A549 (cell line): ENCODE results near the gene BTBD16. TPM values are rescaled to one million over a fixed set of nuclear protein-coding genes. Genes with fewer than 3 reads are reported as not detected.
A peak's percentile ranks its signal among the peaks of the same experiment; 100 is the strongest.

ENCODE experiments used
- ATAC-seq, 2 experiments: fragments of 200-7000 bp in 1 of 2; fragments of >200 bp in 1 of 2; cut with Nextera tagmentation in 1 of 2; cut with Tn5 transposase in 1 of 2; 3 replicates each; pipeline versions ENCODE4 v1.8.0 to v1.9.1; 2018 to 2020; ENCODE audit warnings: mild to moderate bottlenecking in 1 of 2, moderate library complexity in 1 of 2
- CTCF ChIA-PET: fragments of 300-600 bp; sonication (Branson Sonifier 250); formaldehyde crosslinking; extraction: SDS; loops from one replicate; lab custom pipeline; 2021; ENCODE audit warnings: antibody characterized with exemption, inconsistent platforms; lab: Yijun Ruan, JAX
- POLR2A ChIA-PET: fragments of 350-600 bp; formaldehyde crosslinking; extraction: SDS; loops from one replicate; lab custom pipeline; 2021; ENCODE audit warnings: antibody characterized with exemption, inconsistent platforms; lab: Yijun Ruan, JAX
- DNase-seq, 2 experiments: peaks; one replicate each; pipeline versions ENCODE4 v3.0.0 to v3.0.0-alpha.2; 2011 to 2016; ENCODE audit warnings: low read depth in 1 of 2, low spot score in 1 of 2
- FAIRE-seq: peaks from 2 replicates; lab custom pipeline; 2011; peaks lifted over from hg19 to GRCh38; lab: Jason Lieb, UNC
- H3K27ac ChIP-seq, 2 experiments: fragments of >200 bp; sonication (Bioruptor Twin); formaldehyde crosslinking; 3 replicates each; pipeline ENCODE4 v1.5.1; 2016 to 2017
- H3K4me1 ChIP-seq: fragments of >200 bp; sonication (Bioruptor Twin); formaldehyde crosslinking; 3 replicates; pipeline ENCODE4 v1.6.1; 2016
- H3K4me2 ChIP-seq: fragments of >200 bp; sonication (Bioruptor Twin); formaldehyde crosslinking; 3 replicates; pipeline ENCODE4 v1.6.1; 2016
- H3K4me3 ChIP-seq: fragments of >200 bp; sonication (Bioruptor Twin); formaldehyde crosslinking; 3 replicates; pipeline ENCODE4 v1.5.1; 2016
- H3K9me3 ChIP-seq: fragments of >200 bp; sonication (Bioruptor Twin); formaldehyde crosslinking; 3 replicates; pipeline ENCODE4 v1.6.1; 2016
- ATOH8 ChIP-seq: fragments of 250-450 bp; sonication (Bioruptor Pico); IDR thresholded peaks from 2 replicates; pipeline ENCODE4 v1.5.0; 2020; ENCODE audit warnings: low read depth, mild to moderate bottlenecking, moderate library complexity
- BCL3 ChIP-seq: fragments of >200 bp; sonication (Bioruptor Twin); formaldehyde crosslinking; IDR thresholded peaks from 3 replicates; pipeline ENCODE4 v1.6.1; 2016
- BHLHE40 ChIP-seq: IDR thresholded peaks from 2 replicates; pipeline ENCODE4 v1.6.1; 2012; ENCODE audit warnings: low read depth, low read length, inconsistent platforms
- CBX2 ChIP-seq: fragments of 200-600 bp; sonication (generic); IDR thresholded peaks from 2 replicates; pipeline ENCODE4 v1.6.1; 2016; ENCODE audit warnings: low read depth, mild to moderate bottlenecking, borderline replicate concordance
- CEBPB ChIP-seq, 2 experiments: fragments of >200 bp in 1 of 2; sonication (Bioruptor Twin) in 1 of 2; formaldehyde crosslinking in 1 of 2; IDR thresholded peaks; 2 replicates each; pipeline ENCODE4 v1.6.1; 2012 to 2016
- CTCF ChIP-seq: fragments of >200 bp; sonication (Bioruptor Twin); formaldehyde crosslinking; IDR thresholded peaks from 3 replicates; pipeline ENCODE4 v1.5.1; 2016
- EHMT2 ChIP-seq: fragments of 200-600 bp; sonication (generic); IDR thresholded peaks from 2 replicates; pipeline ENCODE4 v1.6.1; 2016; ENCODE audit warnings: antibody characterized with exemption, low read depth, mild to moderate bottlenecking, moderate library complexity
- FOSB ChIP-seq: fragments of 250-450 bp; sonication (Bioruptor Pico); IDR thresholded peaks from 2 replicates; pipeline ENCODE4 v1.5.0; 2020; ENCODE audit warnings: mild to moderate bottlenecking, moderate library complexity
- FOXS1 ChIP-seq: fragments of 250-450 bp; sonication (Bioruptor Pico); IDR thresholded peaks from 2 replicates; pipeline ENCODE4 v1.5.0; 2020; ENCODE audit warnings: mild to moderate bottlenecking, moderate library complexity
- GATA3 ChIP-seq: IDR thresholded peaks from 2 replicates; pipeline ENCODE4 v1.6.1; 2012; ENCODE audit warnings: borderline replicate concordance
- HEYL ChIP-seq: fragments of 250-450 bp; sonication (Bioruptor Pico); IDR thresholded peaks from 2 replicates; pipeline ENCODE4 v1.8.0; 2021; ENCODE audit warnings: mild to moderate bottlenecking, moderate library complexity
- HOXB13 ChIP-seq: fragments of 250-450 bp; sonication (Bioruptor Pico); IDR thresholded peaks from 2 replicates; pipeline ENCODE4 v1.5.0; 2020; ENCODE audit warnings: low read depth, mild to moderate bottlenecking, moderate library complexity
- KDM1A ChIP-seq: fragments of 200-600 bp; sonication (generic); IDR thresholded peaks from 2 replicates; pipeline ENCODE4 v1.6.1; 2016; ENCODE audit warnings: low read depth, mild to moderate bottlenecking
- RCOR1 ChIP-seq: fragments of 150-350 bp; IDR thresholded peaks from 2 replicates; pipeline ENCODE4 v1.6.1; 2014; ENCODE audit warnings: antibody characterized with exemption, low read length, low read depth
- RNF2 ChIP-seq: fragments of 200-600 bp; sonication (generic); IDR thresholded peaks from 2 replicates; pipeline ENCODE4 v1.6.1; 2016; ENCODE audit warnings: low read depth, mild to moderate bottlenecking, antibody characterized with exemption, moderate library complexity, borderline replicate concordance
- SMC3 ChIP-seq: fragments of >200 bp; sonication (Bioruptor Twin); formaldehyde crosslinking; IDR thresholded peaks from 3 replicates; pipeline ENCODE4 v1.6.1; 2018; ENCODE audit warnings: inconsistent platforms
- ZSCAN20 ChIP-seq: fragments of 250-450 bp; sonication (Bioruptor Pico); IDR thresholded peaks from 2 replicates; pipeline ENCODE4 v1.8.0; 2022; ENCODE audit warnings: mild to moderate bottlenecking, moderate library complexity
- WGBS: methylation state at CpG from one replicate; pipeline ENCODE4 v1.1.6; 2017; ENCODE audit errors: missing lambda C conversion rate; 5-methylcytosine and 5-hydroxymethylcytosine counted together
- polyA plus RNA-seq, 4 experiments: library from polyadenylated mRNA; depleted of rRNA in 3 of 4; stranded (reverse); fragments of >200 nt; fragmentation: RNase III in 1 of 4; extraction: RNeasy Plus Mini Kit Qiagen cat#74134 plus additional on column Dnase treatment in 1 of 4; gene quantifications; 2 replicates in 3 of 4; 3 replicates in 1 of 4; pipeline ENCODE4 v1.2.3, GENCODE V29; 2011 to 2017
- TF ChIP-seq, protein P1 (sequence below): fragments of 150-350 bp; IDR thresholded peaks from 2 replicates; pipeline ENCODE4 v1.6.1; 2014; ENCODE audit warnings: low read depth, mild to moderate bottlenecking, low read length

BTBD16 gene
- polyA plus RNA-seq, 2 of the 4 experiments (the other 2 are of a cell fraction): 0.32 to 2.1 TPM

- POLR2A ChIA-PET: no interaction called here
- 85% methylated on average over 12 of the region's 12 CpGs for WGBS
- CTCF ChIA-PET: no interaction called here
- H3K4me2 ChIP-seq: no peak overlapping the region
- FAIRE-seq (no peak), DNase-seq (no peak), ATAC-seq (no peak; a peak in 1 of 6 replicates)
- H3K4me1 ChIP-seq: peaks cover 12% of the 10 kb centered on the region
- TF ChIP-seq KDM1A (no peak), CBX2 (no peak), SMC3 (no peak), CEBPB (IDR thresholded peaks at IDR 0.05) (no peak)
- peaks cover 3% of the 10 kb centered on the region; the same call in 1 of the 3 replicates for H3K9me3 ChIP-seq
- H3K4me3 ChIP-seq: no peak overlapping the region
- H3K27ac ChIP-seq: 0 out of 6 replicates have a peak overlapping the region, but pooled peaks of 1 of the 2 experiments have one; percentile 17
These were observed 45.3 kb downstream of the BTBD16 start for GRCh38 chr10:122316224-122316884.

- H3K4me1 ChIP-seq: peaks cover 15% of the 10 kb centered on the region
- WGBS: 54% methylated on average over 4 of the region's 4 CpGs
- H3K9me3 ChIP-seq: peaks cover 3% of the 10 kb centered on the region; the same call in 1 of the 3 replicates
- TF ChIP-seq BCL3 (no peak), RCOR1 (no peak), RNF2 (no peak), FOXS1 (CRISPR knock-in tag) (no peak), BHLHE40 (no peak), HEYL (CRISPR knock-in tag) (no peak), CTCF (no peak), HOXB13 (no peak), ATOH8 (CRISPR knock-in tag) (no peak), FOSB (CRISPR knock-in tag) (no peak), ZSCAN20 (CRISPR knock-in tag) (no peak), EHMT2 (no peak), GATA3 (no peak)
- TF ChIP-seq, protein P1, sequence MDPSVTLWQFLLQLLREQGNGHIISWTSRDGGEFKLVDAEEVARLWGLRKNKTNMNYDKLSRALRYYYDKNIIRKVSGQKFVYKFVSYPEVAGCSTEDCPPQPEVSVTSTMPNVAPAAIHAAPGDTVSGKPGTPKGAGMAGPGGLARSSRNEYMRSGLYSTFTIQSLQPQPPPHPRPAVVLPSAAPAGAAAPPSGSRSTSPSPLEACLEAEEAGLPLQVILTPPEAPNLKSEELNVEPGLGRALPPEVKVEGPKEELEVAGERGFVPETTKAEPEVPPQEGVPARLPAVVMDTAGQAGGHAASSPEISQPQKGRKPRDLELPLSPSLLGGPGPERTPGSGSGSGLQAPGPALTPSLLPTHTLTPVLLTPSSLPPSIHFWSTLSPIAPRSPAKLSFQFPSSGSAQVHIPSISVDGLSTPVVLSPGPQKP: no peak
- FAIRE-seq (no peak), DNase-seq (no peak), ATAC-seq (no peak)
- CTCF ChIA-PET: interaction anchor here (1.0 to 3.8 kb wide), 5 partner anchors 14 to 243 kb away, joined by 3 to 22 read pairs (median 6); no protein-coding TSS in a partner anchor
- POLR2A ChIA-PET: no interaction called here
- H3K4me3 ChIP-seq: no peak overlapping the region
- no peak overlapping the region for H3K4me2 ChIP-seq
- no peak overlapping the region for H3K27ac ChIP-seq
These were observed 50.9 kb downstream of the BTBD16 start for GRCh38 chr10:122321960-122322359.
